ENCODE measurements around the gene LIPJ.

Gene LIPJ

DNA sequence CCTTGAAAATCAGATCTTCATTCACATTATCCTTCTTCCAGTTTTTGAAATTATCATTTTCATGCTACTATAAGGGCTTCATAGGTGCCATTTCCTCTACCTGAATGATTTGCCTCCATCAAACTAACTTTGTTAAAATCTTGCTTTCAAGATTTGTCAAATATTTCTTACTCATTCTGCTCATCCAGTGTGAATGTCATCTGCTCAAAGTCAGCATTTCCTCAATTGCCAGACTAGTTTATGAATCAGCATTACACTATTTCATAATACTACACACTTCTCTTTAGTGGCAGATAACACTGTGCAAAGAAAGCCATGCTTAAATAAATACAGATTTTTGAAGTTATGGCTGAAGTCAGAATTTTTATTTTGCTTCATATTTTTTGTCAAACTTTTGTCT, 56.4 kb downstream of the LIPJ start:
- no peaks in the 10 kb centered on the region for H3K27me3 ChIP-seq (ENCODE audit: insufficient read depth, low read length)
- no peaks in the 10 kb centered on the region for H3K79me2 ChIP-seq (ENCODE audit: control insufficient read depth, insufficient read depth, low read length, unreplicated experiment)
- H3K4me3 ChIP-seq (ENCODE audit: low read depth, low read length), result no peak overlapping the region
- H3K36me3 ChIP-seq (ENCODE audit: insufficient read depth, low read length), result no peaks in the 10 kb centered on the region
- H2AFZ ChIP-seq (ENCODE audit: low read length, unreplicated experiment), result no peak overlapping the region
- H3K4me1 ChIP-seq (ENCODE audit: control insufficient read depth, insufficient read depth, low read length, unreplicated experiment), result peaks cover 17% of the 10 kb centered on the region
- H3K27ac ChIP-seq (ENCODE audit: low read depth, low read length), result no peak overlapping the region

DNA sequence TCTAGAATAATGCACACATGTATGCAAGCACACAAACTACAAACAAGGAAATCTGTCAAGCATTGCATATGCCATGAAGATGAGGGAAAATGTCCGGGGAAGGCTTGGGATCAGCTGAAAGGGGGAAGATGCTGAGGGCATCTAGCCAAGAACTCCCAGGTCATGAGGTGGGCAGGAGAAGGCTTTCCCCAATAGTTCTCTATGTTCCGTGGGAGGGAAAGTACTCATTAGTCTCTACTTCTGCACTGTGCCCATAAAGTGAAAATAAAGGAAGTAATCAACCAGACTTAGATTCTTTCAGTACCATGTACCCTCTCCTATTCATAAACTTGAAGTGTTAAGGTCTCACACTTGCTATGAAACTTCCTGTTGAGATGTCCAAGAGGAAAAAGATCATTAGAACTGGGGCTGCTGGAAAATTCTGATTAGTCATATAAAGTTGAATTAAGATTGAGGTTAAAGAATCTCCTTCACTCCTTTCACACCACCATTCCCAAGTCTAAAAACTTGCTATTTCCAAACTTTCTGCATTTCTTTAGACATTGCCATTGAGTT, 60.6 kb downstream of the LIPJ start:
- no peak overlapping the region for H3K27ac ChIP-seq (ENCODE audit: low read depth, low read length)
- H3K79me2 ChIP-seq (ENCODE audit: control insufficient read depth, insufficient read depth, low read length, unreplicated experiment), result no peaks in the 10 kb centered on the region
- H2AFZ ChIP-seq (ENCODE audit: low read length, unreplicated experiment), result no peak overlapping the region
- H3K27me3 ChIP-seq (ENCODE audit: insufficient read depth, low read length), result no peaks in the 10 kb centered on the region
- peaks cover 39% of the 10 kb centered on the region for H3K4me1 ChIP-seq (ENCODE audit: control insufficient read depth, insufficient read depth, low read length, unreplicated experiment)
- H3K36me3 ChIP-seq (ENCODE audit: insufficient read depth, low read length), result no peaks in the 10 kb centered on the region
- H3K4me3 ChIP-seq (ENCODE audit: low read depth, low read length), result no peak overlapping the region

DNA sequence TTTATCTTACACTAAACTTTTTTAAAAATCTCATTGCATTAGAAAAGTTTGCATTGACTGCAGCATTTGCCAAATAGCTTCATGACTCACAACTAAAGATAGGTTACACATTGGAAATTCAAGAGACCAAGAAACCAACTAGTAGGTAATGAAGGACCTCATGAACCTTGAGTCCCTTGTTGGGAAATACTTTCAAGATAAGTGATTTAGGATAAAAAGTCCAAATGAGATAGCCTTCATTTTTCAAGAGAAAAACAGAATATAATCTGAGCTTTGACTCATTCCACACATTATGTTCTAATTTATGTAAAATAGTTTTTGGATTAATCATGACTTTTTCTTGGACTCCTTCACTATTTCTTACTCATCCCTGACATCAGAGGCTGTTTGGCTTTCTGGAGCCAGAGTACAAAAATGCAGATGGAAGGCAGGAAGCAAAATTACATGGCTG, 64.6 kb downstream of the LIPJ start:
- no peak overlapping the region for H3K4me3 ChIP-seq (ENCODE audit: low read depth, low read length)
- H3K79me2 ChIP-seq (ENCODE audit: control insufficient read depth, insufficient read depth, low read length, unreplicated experiment), result no peaks in the 10 kb centered on the region
- peak overlapping the region; percentile 96 for H3K27ac ChIP-seq (ENCODE audit: low read depth, low read length)
- peak overlapping the region; percentile 27 for H2AFZ ChIP-seq (ENCODE audit: low read length, unreplicated experiment)
- no peaks in the 10 kb centered on the region for H3K36me3 ChIP-seq (ENCODE audit: insufficient read depth, low read length)
- peaks cover 35% of the 10 kb centered on the region for H3K4me1 ChIP-seq (ENCODE audit: control insufficient read depth, insufficient read depth, low read length, unreplicated experiment)
- no peaks in the 10 kb centered on the region for H3K27me3 ChIP-seq (ENCODE audit: insufficient read depth, low read length)

DNA sequence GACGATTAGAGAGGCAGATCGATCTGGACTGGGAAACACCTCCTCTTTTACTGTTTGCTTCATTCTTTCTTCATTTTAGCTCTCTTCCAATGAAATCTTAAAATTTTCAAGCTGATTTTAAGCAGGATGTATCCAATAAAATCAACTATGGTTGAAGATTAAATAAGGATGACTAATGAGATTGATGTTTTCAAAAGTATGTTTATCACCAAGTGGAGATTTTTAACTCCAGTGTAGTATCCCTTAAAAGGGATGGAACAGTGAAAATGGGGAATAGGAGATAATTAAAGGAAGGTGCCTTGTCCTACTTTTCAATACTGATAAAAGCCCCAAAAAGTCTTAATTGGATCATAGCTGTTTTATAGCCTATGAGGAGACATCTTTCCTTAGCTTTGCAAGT, 66.1 kb downstream of the LIPJ start:
- no peaks in the 10 kb centered on the region for H3K27me3 ChIP-seq (ENCODE audit: insufficient read depth, low read length)
- peak overlapping the region; percentile 96 for H3K27ac ChIP-seq (ENCODE audit: low read depth, low read length)
- H2AFZ ChIP-seq (ENCODE audit: low read length, unreplicated experiment), result peak overlapping the region; percentile 34
- H3K4me1 ChIP-seq (ENCODE audit: control insufficient read depth, insufficient read depth, low read length, unreplicated experiment), result peaks cover 35% of the 10 kb centered on the region
- no peak overlapping the region for H3K4me3 ChIP-seq (ENCODE audit: low read depth, low read length)
- no peaks in the 10 kb centered on the region for H3K79me2 ChIP-seq (ENCODE audit: control insufficient read depth, insufficient read depth, low read length, unreplicated experiment)
- H3K36me3 ChIP-seq (ENCODE audit: insufficient read depth, low read length), result no peaks in the 10 kb centered on the region
